ENCODE results near the gene PPP1R15A.

GRCh38 chr19:48862827-48863226 is 9.4 kb upstream of the PPP1R15A start:
- TF ChIP-seq CTCF (IDR thresholded peaks at IDR 0.05; ENCODE audit: low read depth, low read length, missing input control), result no peak
- TF ChIP-seq EGR1 (IDR thresholded peaks at IDR 0.05; ENCODE audit: low read depth in 2 of 2), result no peak
- no peak for TF ChIP-seq TAF1 (conservative IDR thresholded peaks at IDR 0.05)

Data from liver (tissue), 3 donors.